MM.1S (cell line): ENCODE data around the gene SLC24A3.

ENCODE experiments used
- DNase-seq: peaks from one replicate; pipeline ENCODE4 v3.0.0-alpha.2; 2015
- H2AFZ ChIP-seq: fragments of 300-600 bp; sonication (generic); 2 replicates; pipeline ENCODE4 v1.6.0; 2016; ENCODE audit warnings: antibody characterized with exemption, low read length
- H3F3A ChIP-seq: fragments of 300-600 bp; sonication (generic); 2 replicates; pipeline ENCODE4 v1.6.1; 2016; ENCODE audit warnings: mild to moderate bottlenecking, antibody characterized with exemption, low read length, moderate library complexity, mixed read lengths; ENCODE audit not compliant: insufficient read depth
- H3K27ac ChIP-seq: fragments of 300-600 bp; sonication (generic); 2 replicates; pipeline ENCODE4 v1.5.1; 2016; ENCODE audit warnings: mild to moderate bottlenecking, low read length
- H3K27me3 ChIP-seq: fragments of 300-600 bp; sonication (generic); replicated peaks from 2 replicates; pipeline ENCODE4 v1.6.0; 2016; ENCODE audit warnings: low read length; ENCODE audit not compliant: insufficient read depth
- H3K36me3 ChIP-seq: fragments of 300-600 bp; sonication (generic); replicated peaks from 2 replicates; pipeline ENCODE4 v1.6.1; 2016; ENCODE audit warnings: mild to moderate bottlenecking, low read length, mixed read lengths; ENCODE audit not compliant: insufficient read depth
- H3K4me1 ChIP-seq: fragments of 300-600 bp; sonication (generic); 2 replicates; pipeline ENCODE4 v1.6.1; 2016; ENCODE audit warnings: low read length, mixed read lengths
- H3K4me2 ChIP-seq: fragments of 300-600 bp; sonication (generic); 2 replicates; pipeline ENCODE4 v1.6.0; 2016; ENCODE audit warnings: low read depth, low read length
- H3K4me3 ChIP-seq: fragments of 300-600 bp; sonication (generic); 2 replicates; pipeline ENCODE4 v1.5.1; 2016; ENCODE audit warnings: low read length, mixed read lengths
- H3K79me2 ChIP-seq: fragments of 300-600 bp; sonication (generic); 2 replicates; pipeline ENCODE4 v1.6.1; 2016; ENCODE audit warnings: mixed run types, low read length, mixed read lengths
- H3K9ac ChIP-seq: fragments of 300-600 bp; sonication (generic); 2 replicates; pipeline ENCODE4 v1.6.1; 2016; ENCODE audit warnings: low read length, mixed read lengths
- H3K9me2 ChIP-seq: fragments of 300-600 bp; sonication (generic); replicated peaks from 2 replicates; pipeline ENCODE4 v1.6.1; 2016; ENCODE audit warnings: mild to moderate bottlenecking, low read length, mixed read lengths; ENCODE audit not compliant: insufficient read depth
- H3K9me3 ChIP-seq: fragments of 300-600 bp; sonication (generic); replicated peaks from 2 replicates; pipeline ENCODE4 v1.6.1; 2016; ENCODE audit warnings: mild to moderate bottlenecking, low read length, mixed read lengths; ENCODE audit not compliant: insufficient read depth
- H4K20me1 ChIP-seq: fragments of 300-600 bp; sonication (generic); 2 replicates; pipeline ENCODE4 v1.6.1; 2016; ENCODE audit warnings: mild to moderate bottlenecking, low read length, moderate library complexity, mixed read lengths; ENCODE audit not compliant: insufficient read depth
- CTCF ChIP-seq: fragments of 300-600 bp; sonication (generic); IDR thresholded peaks from 2 replicates; pipeline ENCODE4 v1.5.1; 2016; ENCODE audit warnings: antibody characterized with exemption, low read length, mixed read lengths
- EZH2 ChIP-seq: fragments of 300-600 bp; sonication (generic); optimal IDR thresholded peaks from 2 replicates; pipeline ENCODE3; 2017; ENCODE audit warnings: low read depth, mild to moderate bottlenecking, antibody characterized with exemption, low read length, mixed read lengths
- EZH2phosphoT487 ChIP-seq: fragments of 300-600 bp; sonication (generic); IDR thresholded peaks from 2 replicates; pipeline ENCODE4 v1.6.1; 2018; ENCODE audit warnings: antibody characterized with exemption, low read length

The SLC24A3 gene

GRCh38 chr20:19589787-19590362 lies 377.4 kb downstream of the SLC24A3 start:
- Histone ChIP-seq H3K4me1 (peaks cover 17% of the 10 kb centered on the region), H3K9me2 (no peaks in the 10 kb centered on the region), H3K36me3 (no peaks in the 10 kb centered on the region), H3K4me3 (no peak overlapping the region), H3K9ac (no peak overlapping the region), H4K20me1 (no peaks in the 10 kb centered on the region), H2AFZ (no peak overlapping the region), H3K79me2 (no peaks in the 10 kb centered on the region), H3K27me3 (no peaks in the 10 kb centered on the region), H3K9me3 (no peaks in the 10 kb centered on the region), H3K4me2 (no peak overlapping the region), H3F3A (peaks cover 9% of the 10 kb centered on the region; the same call in 1 of the 2 replicates), H3K27ac (no peak overlapping the region)
- no peak for DNase-seq
- no peak for TF ChIP-seq CTCF
- TF ChIP-seq EZH2phosphoT487, result no peak
- TF ChIP-seq EZH2, result no peak

DNA sequence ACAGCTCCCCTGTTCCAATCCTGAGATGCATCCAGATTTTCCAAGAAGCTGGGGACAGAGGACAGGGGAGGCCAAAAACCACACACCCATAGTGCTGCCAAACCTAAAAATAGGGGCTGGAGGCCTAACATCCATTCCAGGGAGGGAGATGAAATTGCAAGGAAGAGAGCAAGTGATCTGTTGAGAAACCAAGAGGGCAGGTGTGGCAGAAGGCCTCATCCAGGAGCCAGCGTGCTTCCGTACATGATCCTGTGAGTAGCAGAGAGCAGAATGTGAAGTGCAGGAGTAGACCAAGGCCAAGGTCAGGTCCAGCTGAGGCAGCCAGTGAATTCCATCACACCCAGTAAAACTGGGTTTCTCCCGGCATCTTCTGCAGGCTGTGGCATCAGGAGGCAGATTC lies 377.9 kb downstream of the SLC24A3 start:
- Histone ChIP-seq H2AFZ (no peak overlapping the region), H3K9ac (no peak overlapping the region)

DNA sequence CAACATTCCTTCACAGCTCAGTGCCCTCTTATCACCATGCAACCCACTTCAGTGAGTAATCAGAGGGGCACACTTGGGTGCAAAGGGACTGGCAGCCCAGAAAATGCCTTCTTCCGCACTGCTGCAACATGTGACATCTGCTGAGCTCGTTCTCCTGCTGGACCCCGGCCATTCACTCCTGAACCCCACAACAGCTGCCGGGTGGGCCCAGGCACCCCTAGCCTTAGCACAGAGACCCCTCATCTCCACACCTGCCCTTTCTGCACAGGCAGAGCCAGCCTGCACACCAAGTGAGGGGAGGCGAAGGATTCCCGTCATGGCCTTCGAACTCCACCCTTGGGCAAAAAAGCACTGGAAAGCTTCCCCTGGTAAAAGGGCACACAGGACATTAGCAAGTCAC lies 381.3 kb downstream of the SLC24A3 start:
- Histone ChIP-seq H4K20me1 (no peaks in the 10 kb centered on the region), H2AFZ (no peak overlapping the region), H3K79me2 (no peaks in the 10 kb centered on the region), H3F3A (peaks cover 9% of the 10 kb centered on the region; the same call in 1 of the 2 replicates), H3K4me1 (peaks cover 17% of the 10 kb centered on the region), H3K9me2 (no peaks in the 10 kb centered on the region), H3K36me3 (no peaks in the 10 kb centered on the region), H3K27ac (no peak overlapping the region), H3K4me3 (no peak overlapping the region), H3K4me2 (no peak overlapping the region), H3K9ac (no peak overlapping the region), H3K27me3 (no peaks in the 10 kb centered on the region), H3K9me3 (no peaks in the 10 kb centered on the region)
- TF ChIP-seq EZH2, result no peak
- TF ChIP-seq CTCF, result no peak
- TF ChIP-seq EZH2phosphoT487, result no peak
- DNase-seq, result no peak

More for the DNA sequence above, 377.9 kb downstream of the SLC24A3 start:
- peak overlapping the region; percentile 48 for H3K4me2 ChIP-seq
- H4K20me1 ChIP-seq, result no peaks in the 10 kb centered on the region
- no peak for DNase-seq
- no peak for TF ChIP-seq CTCF
- TF ChIP-seq EZH2phosphoT487, result no peak
- no peak for TF ChIP-seq EZH2
- no peak overlapping the region for H3K4me3 ChIP-seq
- peaks cover 17% of the 10 kb centered on the region for H3K4me1 ChIP-seq
- no peaks in the 10 kb centered on the region for H3K36me3 ChIP-seq
- no peaks in the 10 kb centered on the region for H3K27me3 ChIP-seq
- no peaks in the 10 kb centered on the region for H3K79me2 ChIP-seq
- no peaks in the 10 kb centered on the region for H3K9me3 ChIP-seq
- H3K9me2 ChIP-seq, result no peaks in the 10 kb centered on the region
- H3F3A ChIP-seq, result peaks cover 9% of the 10 kb centered on the region; the same call in 1 of the 2 replicates
- H3K27ac ChIP-seq, result no peak overlapping the region; the same call in 1 of the 2 replicates
